ENCODE results near the gene FRG1.
"Not testable (repeated sequence)": the region's sequence is repeated elsewhere in the genome, so short reads cannot be mapped to it uniquely, and the experiment has no call there.

Gene FRG1
- total RNA-seq: 37.5 reads per million, percentile 62 among the genes with 10 or more reads in this experiment

DNA sequence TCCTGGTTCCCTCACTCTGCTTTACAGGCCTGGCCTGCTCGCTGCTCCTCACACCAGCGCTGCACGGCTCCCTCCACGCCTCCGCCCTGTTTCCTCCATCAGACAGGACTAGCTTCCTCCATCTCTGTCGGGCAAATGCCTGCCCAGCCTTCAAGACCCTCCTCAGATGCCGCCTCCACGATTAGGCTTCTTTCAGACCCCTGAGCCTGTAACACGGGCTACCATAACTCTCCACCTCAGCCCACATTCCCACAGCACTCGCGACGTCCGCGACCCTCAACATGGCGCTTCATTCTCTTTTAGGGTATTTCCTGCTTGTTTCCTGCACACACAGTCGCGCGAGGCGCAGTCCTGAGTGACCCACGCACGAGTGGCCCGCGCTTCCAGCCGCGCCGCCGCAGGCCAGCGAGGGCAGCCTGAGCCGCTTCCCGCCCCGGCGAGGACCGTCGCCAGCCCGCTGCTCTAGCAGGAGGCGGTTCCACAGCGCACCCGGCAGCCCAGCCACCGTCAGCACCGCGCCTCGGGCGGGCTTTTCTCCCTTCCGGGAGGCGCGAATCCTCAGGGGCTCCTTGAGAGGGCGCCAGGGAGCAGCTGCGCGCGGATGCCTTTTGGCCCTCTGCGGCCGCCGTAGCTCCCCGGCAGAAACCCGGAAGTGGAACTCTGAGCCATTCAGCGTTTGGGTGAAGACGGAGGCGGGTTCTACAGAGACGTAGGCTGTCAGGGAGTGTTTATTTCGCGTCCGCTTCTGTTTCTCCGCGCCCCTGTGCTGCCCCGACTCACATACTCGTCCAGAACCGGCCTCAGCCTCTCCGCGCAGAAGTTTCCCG lies at the start of gene FRG1:
Gene FRG1 (plus strand): TSS at position 695 of the 827 bp plus-strand sequence. CDS start 138 bp downstream, outside the sequence.
- DNase-seq: peak; percentile 96

DNA sequence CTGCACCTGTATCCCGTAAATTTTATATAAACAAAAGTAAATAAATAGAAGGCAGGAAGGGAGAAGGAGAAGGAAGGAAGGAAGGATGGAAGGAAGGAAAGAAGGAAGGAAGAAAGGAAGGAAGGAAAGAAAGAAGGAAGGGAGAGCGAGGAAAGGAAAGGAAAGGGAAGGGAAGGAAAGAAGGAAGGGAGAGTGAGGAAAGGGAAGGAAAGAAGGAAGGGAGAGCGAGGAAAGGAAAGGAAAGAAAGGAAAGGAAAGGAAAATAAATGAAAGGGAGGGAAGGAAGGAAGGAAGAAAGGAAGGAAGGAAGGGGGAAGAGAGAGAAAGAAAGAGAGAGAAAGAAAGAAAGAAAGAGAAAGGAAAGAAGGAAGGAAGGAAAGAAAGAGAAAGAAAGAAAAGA lies 43.0 kb upstream of the FRG1 start:
- no peak for DNase-seq

DNA sequence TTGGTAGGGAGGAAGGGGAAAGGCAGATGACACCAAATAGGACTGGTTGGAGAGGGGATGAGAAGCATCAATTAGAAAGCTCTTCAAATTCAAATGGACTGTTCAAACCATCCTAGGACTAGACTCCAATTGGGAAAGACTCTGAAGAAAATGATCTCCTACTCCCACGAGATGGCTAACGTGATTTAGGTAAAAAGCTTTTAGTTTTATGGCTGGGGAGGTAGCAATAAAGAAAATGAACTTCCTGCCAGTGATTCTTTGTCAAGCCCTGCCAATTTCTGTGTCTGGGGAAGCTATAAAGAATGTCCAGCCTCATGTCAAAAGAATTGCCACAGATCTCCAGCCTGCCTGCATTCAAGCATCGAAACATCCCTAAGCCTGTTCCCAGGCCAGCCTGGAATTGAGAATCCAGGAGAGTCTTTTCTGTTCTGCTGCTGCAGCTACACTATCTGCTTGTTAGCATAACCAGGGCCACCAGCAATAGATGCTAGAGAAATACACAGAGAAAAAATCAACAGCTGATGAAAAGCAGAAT lies 41.1 kb upstream of the FRG1 start:
- not testable (repeated sequence) for DNase-seq

DNA sequence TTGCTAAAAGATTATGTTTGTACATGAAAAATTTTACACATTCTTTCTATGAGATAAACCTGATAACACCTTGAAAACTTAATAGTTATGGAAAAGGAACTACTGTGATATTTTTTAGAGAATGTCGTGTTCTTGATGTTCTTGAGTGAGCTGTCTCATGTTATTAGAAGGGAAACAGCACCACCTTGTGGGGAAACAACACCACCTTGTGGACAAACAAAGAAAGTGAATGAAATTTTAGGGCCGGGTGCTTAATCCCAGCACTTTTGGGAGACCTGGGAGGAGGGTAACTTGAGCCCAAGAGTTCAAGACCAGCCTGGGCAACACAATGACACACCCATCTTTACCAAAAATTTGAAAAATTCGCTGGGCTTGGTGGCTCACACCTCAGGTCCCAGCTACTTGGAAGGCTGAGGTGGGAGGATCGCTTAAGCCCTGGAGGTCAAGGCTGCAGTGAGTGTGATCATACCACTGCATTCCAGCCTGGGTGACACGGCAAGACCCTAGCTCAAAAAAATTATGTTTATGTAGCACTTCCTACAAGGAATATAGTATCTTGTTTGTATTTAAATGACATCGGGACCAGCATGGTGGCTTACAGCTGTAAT lies 36.1 kb upstream of the FRG1 start:
- peak; percentile 20 for DNase-seq

DNA sequence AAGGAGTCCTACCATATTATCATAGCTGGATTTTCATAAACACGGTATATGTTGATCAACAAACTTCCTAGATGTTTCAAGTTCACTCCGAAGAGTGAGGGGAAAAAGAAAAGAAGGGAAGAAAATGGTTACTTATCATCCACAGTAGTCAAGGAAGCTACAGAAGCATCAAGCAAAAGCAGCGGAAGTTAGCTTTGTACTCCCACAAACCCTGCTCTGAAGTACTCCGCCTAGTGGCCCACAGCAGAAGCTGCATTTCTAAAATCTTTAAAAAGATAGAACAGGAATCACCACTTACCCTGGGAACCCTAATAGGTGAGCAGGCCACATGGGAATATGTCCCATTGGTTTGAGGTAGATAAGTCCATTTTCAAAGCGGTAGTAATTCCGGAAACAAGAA lies 28.5 kb upstream of the FRG1 start:
- DNase-seq: no peak

DNA sequence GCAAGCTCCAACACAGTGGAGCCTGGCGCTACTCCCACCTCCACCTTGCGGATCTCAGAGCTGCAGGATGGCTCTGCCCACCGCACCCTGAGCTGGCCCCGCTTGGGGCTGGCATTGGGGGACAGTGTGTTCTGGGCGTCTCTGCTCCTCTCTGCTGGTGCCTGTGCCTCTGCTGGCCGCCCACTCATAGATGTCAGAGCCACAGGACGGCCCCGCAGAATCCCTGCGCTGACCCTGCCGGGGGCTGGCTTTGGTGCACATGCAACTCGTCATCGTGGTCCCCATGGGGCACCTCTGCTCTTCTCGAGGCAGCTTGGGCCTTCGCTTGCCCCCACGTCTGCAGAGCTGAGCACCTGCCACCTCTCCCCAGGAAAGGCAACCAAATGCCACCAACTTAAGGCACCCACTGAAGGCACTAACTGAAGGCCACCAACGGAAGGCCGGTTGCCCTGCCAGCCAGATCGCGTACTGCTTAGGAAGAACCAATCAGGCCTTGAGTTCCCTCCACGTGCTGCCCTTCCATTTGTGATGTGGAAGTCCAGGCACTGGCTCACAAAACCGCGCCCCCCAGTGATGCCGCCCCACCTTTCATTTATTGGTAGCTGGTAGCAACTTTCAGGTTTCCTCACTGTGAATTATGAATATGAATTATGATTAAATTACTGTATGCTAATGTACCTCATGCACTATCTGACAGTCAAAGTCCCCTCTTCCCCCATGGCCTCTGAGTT lies 23.3 kb upstream of the FRG1 start:
- no peak for DNase-seq

DNA sequence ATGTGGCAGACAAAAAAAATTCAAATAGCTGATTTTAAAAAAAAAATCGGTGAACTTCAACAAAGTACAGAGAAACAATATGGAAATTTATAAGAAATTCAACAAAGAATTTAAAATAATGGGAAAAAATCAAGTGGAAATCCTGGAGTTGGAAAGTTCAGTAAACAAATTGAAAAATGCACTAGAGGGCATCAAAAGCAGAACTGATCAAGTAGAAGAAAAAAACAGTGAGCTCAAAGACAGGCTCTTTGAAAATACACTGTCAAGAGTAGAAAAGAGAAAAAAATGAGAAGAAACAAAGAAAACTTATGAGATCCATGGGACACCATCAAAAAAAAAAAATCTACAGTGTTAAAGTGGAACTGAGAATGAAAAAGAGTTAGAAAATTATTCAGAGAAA lies 19.6 kb upstream of the FRG1 start:
- no peak for DNase-seq

DNA sequence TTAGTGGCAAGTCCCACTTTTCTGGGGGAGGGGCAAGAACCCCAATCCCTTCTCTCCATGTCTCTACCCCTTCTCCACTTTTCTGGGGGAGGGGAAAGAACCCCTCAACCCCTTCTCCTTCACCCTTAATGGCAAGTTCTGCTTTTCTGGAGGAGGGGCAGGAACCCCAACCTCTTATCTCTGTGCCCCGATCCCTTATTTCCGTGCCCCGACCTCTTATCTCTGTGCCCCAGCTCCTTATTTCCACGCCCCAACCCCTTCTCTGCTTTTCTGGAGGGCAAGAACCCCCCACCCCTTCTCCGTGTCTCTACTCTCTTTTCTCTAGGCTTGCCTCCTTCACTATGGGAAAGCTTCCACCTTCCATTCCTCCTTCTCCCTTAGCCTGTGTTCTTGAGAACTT lies 13.9 kb upstream of the FRG1 start:
- DNase-seq: not testable (repeated sequence)

DNA sequence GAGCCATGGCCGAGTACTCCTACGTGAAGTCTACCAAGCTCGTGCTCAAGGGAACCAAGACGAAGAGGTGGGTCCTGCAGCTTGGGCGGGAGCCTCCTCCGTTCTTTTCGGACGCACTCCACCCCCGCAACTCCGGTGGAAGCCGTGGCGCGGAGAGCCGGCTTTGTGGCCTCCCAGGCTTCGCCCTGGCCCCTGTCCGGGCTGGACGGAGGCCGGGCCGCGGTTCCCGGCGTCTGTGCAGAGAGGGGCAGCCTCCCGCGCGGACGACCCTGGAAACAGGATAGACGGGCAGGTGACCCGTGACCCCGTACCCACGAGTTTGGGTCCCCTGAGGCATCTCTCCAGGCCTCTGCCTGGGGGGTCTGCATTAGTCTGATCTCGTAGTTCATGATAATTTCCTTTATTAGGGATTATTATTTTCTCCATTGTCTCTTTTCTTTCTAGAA lies 356 bp downstream of the FRG1 start:
- DNase-seq: no peak

DNA sequence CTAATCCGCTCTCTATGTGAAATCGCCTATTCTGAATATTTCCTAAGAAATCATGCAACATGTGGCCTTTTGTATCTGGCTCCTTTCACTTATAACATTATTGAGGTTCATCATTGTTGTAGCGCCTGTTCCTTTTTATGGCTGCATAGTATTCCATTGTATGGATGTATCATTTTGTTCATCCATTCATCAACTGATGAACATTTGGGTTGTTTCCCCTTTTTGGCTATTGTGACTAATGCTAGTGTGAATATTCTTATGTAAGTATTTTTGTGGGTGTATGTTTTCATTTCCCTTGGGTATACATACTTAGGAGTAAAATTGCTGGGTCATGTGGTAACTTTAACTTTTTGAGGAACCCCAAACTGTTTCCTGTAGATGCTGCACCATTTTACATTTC lies 1.7 kb downstream of the FRG1 start:
- DNase-seq: not testable (repeated sequence)

DNA sequence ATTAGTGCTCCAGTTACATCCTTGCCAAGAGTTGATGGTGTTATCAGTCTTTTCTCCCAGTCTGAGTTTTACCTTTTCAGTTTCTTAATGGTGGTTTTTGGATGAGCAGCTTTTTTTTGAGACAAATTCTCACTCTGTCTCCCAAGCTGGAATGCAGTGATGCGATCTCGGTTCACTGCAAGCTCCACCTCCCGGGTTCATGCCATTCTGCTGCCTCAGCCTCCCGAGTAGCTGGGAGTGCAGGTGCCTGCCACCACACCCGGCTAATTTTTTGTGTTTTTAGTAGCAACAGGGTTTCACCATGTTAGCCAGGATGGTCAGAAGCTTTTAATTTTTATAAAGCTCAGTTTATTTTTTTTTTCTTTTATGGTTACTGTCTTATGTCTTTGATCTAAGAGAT lies 3.4 kb downstream of the FRG1 start:
- DNase-seq: not testable (repeated sequence)

DNA sequence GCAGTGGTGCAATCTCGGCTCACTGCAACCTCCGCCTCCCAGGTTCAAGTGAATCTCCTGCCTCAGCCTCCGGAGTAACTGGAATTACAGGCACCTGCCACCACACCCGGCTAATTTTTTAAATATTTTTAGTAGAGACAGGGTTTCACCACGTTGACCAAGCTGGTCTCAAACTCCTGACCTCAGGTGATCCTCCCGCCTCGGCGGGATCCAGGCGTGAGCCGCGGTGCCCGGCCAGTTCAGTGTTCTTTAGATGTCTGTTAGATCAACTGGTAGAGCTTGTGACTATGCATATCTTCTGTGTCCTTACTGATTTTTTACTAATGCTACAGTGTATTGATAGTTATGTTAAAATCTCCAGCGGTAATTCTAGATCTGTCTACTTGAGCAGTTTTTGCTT lies 6.2 kb downstream of the FRG1 start:
- DNase-seq: not testable (repeated sequence)

DNA sequence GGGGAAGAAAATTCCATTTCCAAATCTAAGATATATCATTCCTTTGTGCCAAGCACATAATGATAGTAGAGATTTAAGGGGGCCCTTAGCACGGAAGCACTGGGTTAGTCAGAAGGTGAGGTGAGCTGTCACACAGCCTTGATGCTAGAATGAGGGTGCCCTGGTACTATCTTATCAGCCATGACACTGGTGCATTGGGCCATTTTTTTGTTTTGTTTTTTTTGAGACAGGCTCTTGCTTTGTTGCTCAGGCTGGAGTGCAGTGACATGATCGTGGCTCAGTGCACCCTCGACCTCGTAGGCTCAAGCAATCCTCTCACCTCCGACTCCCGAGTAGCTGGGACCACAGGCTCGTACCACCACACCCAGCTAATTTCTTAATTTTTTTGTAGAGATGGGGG lies 7.8 kb downstream of the FRG1 start:
- DNase-seq: not testable (repeated sequence)

DNA sequence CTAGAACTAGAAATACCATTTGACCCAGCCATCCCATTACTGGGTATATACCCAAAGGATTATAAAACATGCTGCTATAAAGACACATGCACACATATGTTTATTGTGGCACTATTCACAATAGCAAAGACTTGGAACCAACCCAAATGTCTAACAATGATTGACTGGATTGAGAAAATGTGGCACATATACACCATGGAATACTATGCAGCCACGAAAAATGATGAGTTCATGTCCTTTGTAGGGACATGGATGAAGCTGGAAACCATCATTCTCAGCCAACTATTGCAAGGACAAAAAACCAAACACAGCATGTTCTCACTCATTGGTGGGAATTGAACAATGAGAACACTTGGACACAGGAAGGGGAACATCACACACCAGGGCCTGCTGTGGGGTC lies 28.6 kb downstream of the FRG1 start:
- not testable (repeated sequence) for DNase-seq

DNA sequence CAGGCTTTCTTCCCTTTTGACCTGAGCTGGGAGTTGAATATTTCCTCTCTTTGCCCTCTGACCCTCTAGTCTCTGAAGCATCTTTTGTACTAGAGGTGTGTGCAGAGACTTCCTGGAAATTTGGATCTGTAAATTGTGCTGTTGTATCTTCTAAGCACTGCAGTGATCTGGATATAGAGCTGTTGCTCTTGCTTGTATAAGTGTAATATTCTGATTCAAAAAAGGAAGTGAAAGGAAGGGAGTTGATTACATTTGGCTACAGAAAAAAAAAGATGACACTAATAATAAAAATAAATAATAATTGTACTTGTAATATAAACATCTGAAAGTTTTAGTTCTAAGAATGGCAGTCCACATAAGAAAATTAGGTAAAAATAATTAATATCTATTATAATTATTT lies 33.0 kb downstream of the FRG1 start:
- no peak for DNase-seq

DNA sequence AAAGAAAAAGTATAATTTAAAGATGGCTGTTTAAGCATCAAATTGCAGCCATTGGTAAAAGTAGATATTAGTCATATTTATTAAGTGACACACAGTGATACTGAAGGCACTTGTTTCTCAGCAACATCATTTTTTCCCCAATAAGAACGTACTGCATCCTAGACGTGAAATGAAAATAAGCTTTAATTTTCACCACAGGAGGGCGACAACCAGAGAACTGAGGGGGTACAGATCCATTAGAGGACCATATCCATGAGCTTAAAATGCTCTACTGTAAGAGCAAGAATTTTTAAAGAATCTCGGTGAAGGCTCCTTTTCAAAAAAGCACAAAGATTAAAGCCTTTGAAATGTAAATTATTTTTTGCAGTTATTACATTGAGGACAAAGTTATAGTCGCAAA lies 33.4 kb downstream of the FRG1 start:
- no peak for DNase-seq

DNA sequence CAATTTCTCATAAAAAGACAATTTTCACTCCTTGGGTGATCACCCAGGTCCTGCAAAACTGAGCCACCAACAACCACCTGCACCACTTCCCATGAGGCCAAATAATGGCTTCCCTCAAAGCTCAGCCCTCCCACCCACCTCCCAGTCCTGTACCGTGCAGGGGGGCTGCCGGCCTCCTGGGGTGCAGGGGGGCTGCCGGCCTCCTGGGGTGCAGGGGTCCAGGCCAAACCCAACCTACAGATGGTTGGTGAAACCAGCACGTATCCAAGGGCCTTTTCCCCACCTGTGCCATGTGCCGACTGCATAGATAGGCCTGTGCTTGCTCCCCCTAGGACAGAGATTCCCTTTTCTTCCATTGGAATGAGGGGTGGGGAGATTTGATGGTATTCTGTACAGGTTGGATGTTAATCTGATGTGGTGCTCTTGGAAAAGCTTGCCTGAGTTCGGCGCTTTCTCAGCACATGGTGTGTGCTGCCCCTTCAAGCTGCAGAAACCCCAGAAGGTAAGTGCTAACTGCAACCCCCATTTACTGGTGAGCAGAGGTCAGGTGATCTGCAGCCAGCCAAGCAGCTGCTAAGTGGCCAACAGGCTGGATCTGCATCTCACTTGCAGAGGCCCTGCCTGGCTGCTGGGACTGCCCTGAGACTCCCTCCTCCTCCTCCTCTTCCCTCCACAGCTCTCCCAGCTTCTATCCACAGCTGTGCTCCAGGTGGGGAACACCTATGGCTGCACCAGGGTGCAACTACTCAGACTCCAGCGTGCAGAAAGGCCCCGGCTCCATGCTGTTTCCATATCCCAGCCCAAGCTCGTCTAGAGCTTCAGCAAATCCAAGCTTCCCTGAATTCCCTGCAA lies 38.8 kb downstream of the FRG1 start:
- no peak for DNase-seq

DNA sequence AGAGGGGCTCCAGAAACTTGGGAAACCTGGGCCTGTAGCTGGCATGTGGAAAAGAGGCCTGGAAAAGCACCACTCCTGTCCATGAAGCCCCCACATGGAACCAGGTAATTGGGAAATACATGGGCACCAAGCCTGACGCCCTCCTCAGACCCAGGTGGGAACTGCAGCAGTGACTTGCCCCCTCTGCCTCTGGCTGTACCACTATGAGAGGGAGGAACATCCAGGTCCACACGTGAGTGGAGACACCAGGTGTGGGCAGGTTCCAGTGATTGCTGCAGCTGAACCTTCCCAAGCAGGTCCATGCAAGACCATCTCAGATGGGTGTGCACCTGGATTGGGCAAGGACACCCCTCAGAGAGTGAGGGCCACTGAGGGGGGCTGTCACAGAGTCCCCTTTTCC lies 39.6 kb downstream of the FRG1 start:
- not testable (repeated sequence) for DNase-seq

DNA sequence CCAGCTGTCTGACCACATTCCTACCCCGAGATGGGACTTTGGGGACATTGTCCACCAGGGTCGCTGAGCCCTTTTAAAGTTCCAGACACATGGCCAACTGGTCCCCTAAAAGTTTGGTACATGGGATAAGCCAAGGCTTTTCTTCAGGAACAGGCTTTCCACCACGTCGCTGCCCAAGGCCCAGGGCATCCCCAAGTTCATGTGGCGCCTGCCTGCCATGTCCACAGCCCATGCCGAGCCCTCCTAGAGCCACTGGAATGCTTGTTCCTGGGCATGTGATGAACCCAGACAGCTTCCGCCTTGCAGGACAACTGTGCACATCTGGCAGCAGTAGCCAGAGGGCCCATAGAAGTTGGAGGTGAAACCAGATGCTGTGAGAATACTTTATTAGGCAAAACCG lies 41.3 kb downstream of the FRG1 start:
- DNase-seq: no peak

DNA sequence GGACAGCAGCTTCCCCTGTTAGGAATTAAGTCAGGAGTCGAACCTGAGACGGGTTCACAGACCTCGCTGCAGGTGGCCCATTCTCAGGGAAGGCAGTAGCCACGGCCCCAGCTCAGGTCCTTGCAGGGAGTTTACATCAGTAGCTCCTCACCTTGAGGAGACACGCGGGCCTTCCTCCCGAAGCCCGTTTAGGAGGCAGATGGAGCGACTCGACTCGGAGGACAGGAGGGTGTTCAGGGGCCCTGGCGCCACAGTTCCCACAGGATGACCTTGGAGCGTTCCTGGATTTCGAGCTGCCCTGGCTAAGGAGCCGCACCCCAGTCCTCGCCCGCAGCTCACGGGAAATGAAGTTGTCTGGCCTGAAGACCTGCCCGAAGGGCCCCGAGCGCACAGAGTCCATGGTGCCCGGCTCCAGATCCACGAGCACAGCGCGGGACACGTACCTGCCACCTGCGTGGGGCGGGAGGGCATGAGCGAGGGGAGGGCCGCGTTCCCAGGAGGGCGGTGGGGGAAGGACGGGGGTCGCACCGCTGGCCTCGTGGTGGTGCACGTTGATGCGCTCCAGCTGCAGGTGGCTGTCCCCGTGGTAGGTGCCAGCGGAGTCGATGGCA lies 43.3 kb downstream of the FRG1 start:
- DNase-seq: not testable (repeated sequence)

DNA sequence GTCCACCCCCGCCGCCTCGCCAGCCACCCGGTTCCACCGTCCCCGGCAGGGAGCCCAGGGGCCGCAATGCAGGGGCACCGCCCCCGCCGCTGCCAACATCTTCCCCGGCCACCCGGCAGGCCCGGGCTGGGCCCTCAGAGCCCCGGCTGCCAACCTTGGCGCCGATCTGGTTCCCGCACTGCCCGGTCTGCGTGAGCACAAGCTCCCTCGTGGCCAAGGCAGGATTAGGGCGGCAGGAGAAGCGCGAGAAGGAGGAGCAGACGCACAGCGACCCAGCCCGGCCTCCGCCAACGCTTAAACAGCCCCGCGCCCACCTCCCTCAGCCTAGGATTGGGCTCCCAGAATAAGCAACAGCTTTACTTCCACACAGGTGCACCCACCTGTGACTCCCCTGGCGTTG lies 44.0 kb downstream of the FRG1 start:
- not testable (repeated sequence) for DNase-seq
